Omental fat pad (tissue), 4 donors: ENCODE results near the gene ABCG4. TPM values are rescaled to one million over a fixed set of nuclear protein-coding genes. Genes with fewer than 3 reads are reported as not detected.

Experiments
- ATAC-seq: fragments of 150-250 bp; one replicate; pipeline ENCODE4 v1.9.1; 2016; ENCODE audit warnings: mild to moderate bottlenecking, moderate library complexity; ENCODE audit not compliant: low FRiP score
- DNase-seq: peaks from one replicate; pipeline ENCODE4 v3.0.0-alpha.2; 2019; ENCODE audit warnings: low spot score
- CTCF ChIP-seq, 3 donors: fragments of 450-650 bp; IDR thresholded peaks; one replicate each; pipeline ENCODE4 v1.5.1; 2016 to 2017; ENCODE audit warnings: antibody characterized with exemption in 3 of 3, mild to moderate bottlenecking in 3 of 3, moderate library complexity in 2 of 3
- total RNA-seq, 4 donors: library from RNA; depleted of rRNA; stranded (reverse); fragments of >200 nt; gene quantifications; one replicate each; pipeline ENCODE4 v1.1.0, GENCODE V29; 2016

Gene ABCG4
- total RNA-seq, 4 donors from 2014 or later: 0.09 to 0.32 TPM; not detected in 2

- no peak for TF ChIP-seq CTCF (IDR thresholded peaks at IDR 0.05)
- DNase-seq (no peak), ATAC-seq (no peak)
Measured at GRCh38 chr11:119205080-119205479, 56.2 kb downstream of the ABCG4 start.

- TF ChIP-seq CTCF (IDR thresholded peaks at IDR 0.05): peak in 2 of 3 donors; percentile 25 to 34
- DNase-seq (peak; percentile 96), ATAC-seq (peak; percentile 98)
Measured at GRCh38 chr11:119205574-119206510, 57.0 kb downstream of the ABCG4 start, which contains the start of gene CBL. CBL (plus strand) TSS chr11:119206339; CDS start chr11:119206418, 79 bp downstream.

GRCh38 chr11:119206511-119207414 is 57.9 kb downstream of the ABCG4 start:
- no peak for TF ChIP-seq CTCF (IDR thresholded peaks at IDR 0.05)
- DNase-seq (peak; percentile 41), ATAC-seq (peak; percentile 47)

GRCh38 chr11:119207415-119207960 is 58.6 kb downstream of the ABCG4 start:
- ATAC-seq (no peak), DNase-seq (no peak)
- TF ChIP-seq CTCF (IDR thresholded peaks at IDR 0.05): no peak

GRCh38 chr11:119209186-119209585 is 60.3 kb downstream of the ABCG4 start:
- ATAC-seq (no peak), DNase-seq (no peak)
- no peak for TF ChIP-seq CTCF (IDR thresholded peaks at IDR 0.05)

GRCh38 chr11:119210050-119210449 is 61.2 kb downstream of the ABCG4 start:
- no peak for ATAC-seq
- TF ChIP-seq CTCF (IDR thresholded peaks at IDR 0.05): no peak
- no peak for DNase-seq

Other genes starting within 250 kb of the ABCG4 start
- 10 to 100 TPM; 13.5 to 24.0 (median 17.3) TPM for gene BCL9L, start 223.1 kb upstream of the ABCG4 start, total RNA-seq
- gene UPK2, start 192.8 kb upstream of the ABCG4 start, total RNA-seq: not detected
- gene FOXR1, start 177.3 kb upstream of the ABCG4 start, total RNA-seq: not detected
- gene CENATAC, start 150.9 kb upstream of the ABCG4 start, total RNA-seq: 10 to 100 TPM; 36.9 to 66.9 (median 50.9) TPM
- 1,000 to 10,000 TPM; 1,426 to 2,619 (median 2,025) TPM for gene RPS25, start 130.7 kb upstream of the ABCG4 start, total RNA-seq
- gene TRAPPC4, start 130.3 kb upstream of the ABCG4 start, total RNA-seq: 10 to 100 TPM; 43.2 to 61.7 (median 51.4) TPM
- 10 to 100 TPM; 11.6 to 18.4 (median 14.0) TPM for gene SLC37A4, start 118.2 kb upstream of the ABCG4 start, total RNA-seq
- gene HYOU1, start 91.8 kb upstream of the ABCG4 start, total RNA-seq: 10 to 100 TPM; 43.5 to 94.4 (median 63.7) TPM
- gene VPS11, start 81.2 kb upstream of the ABCG4 start, total RNA-seq: 10 to 100 TPM; 31.5 to 39.2 (median 32.7) TPM
- gene HMBS, start 64.2 kb upstream of the ABCG4 start, total RNA-seq: 10 to 100 TPM in 1 of 4 donors, 1 to 10 TPM in 3; 7.2 to 11.7 (median 8.5) TPM
- 10 to 100 TPM; 23.0 to 34.0 (median 28.5) TPM for gene DPAGT1, start 47.2 kb upstream of the ABCG4 start, total RNA-seq
- gene C2CD2L, start 41.7 kb upstream of the ABCG4 start, total RNA-seq: 10 to 100 TPM in 1 of 4 donors, 1 to 10 TPM in 3; 8.2 to 10.7 (median 9.0) TPM
- 10 to 100 TPM; 10.2 to 31.0 (median 24.4) TPM for gene HINFP, start 27.5 kb upstream of the ABCG4 start, total RNA-seq
- 10 to 100 TPM in 3 of 4 donors, 1 to 10 TPM in 1; 7.9 to 26.0 (median 14.7) TPM for gene NLRX1, start 19.7 kb downstream of the ABCG4 start, total RNA-seq
- gene NHERF4, start 36.4 kb downstream of the ABCG4 start, total RNA-seq: 10 to 100 TPM in 1 of 4 donors, 1 to 10 TPM in 2, not detected in 1; 1.3 to 11.7 (median 1.4) TPM
- 10 to 100 TPM; 12.9 to 26.6 (median 20.9) TPM for gene CBL, start 57.3 kb downstream of the ABCG4 start, total RNA-seq
- gene MCAM, start 168.1 kb downstream of the ABCG4 start, total RNA-seq: 1,000 to 10,000 TPM in 1 of 4 donors, 100 to 1,000 TPM in 3; 613 to 1,211 (median 746) TPM
- 10 to 100 TPM in 1 of 4 donors, 1 to 10 TPM in 3; 8.9 to 11.1 (median 9.4) TPM for gene RNF26, start 185.5 kb downstream of the ABCG4 start, total RNA-seq
- 10 to 100 TPM; 18.0 to 74.2 (median 35.5) TPM for gene C1QTNF5, start 191.8 kb downstream of the ABCG4 start, total RNA-seq
- gene MFRP, start 197.7 kb downstream of the ABCG4 start, total RNA-seq: not detected
- gene USP2, start 232.6 kb downstream of the ABCG4 start, total RNA-seq: 10 to 100 TPM in 2 of 4 donors, under 1 TPM in 2; 0.63 to 18.7 (median 9.2) TPM